ENCODE measurements around the gene JPH4. TPM values are rescaled to one million over a fixed set of nuclear protein-coding genes. Genes with fewer than 3 reads are reported as not detected.

JPH4 gene
- total RNA-seq, 1 donor from 2014 or later = 0.39 TPM

DNA sequence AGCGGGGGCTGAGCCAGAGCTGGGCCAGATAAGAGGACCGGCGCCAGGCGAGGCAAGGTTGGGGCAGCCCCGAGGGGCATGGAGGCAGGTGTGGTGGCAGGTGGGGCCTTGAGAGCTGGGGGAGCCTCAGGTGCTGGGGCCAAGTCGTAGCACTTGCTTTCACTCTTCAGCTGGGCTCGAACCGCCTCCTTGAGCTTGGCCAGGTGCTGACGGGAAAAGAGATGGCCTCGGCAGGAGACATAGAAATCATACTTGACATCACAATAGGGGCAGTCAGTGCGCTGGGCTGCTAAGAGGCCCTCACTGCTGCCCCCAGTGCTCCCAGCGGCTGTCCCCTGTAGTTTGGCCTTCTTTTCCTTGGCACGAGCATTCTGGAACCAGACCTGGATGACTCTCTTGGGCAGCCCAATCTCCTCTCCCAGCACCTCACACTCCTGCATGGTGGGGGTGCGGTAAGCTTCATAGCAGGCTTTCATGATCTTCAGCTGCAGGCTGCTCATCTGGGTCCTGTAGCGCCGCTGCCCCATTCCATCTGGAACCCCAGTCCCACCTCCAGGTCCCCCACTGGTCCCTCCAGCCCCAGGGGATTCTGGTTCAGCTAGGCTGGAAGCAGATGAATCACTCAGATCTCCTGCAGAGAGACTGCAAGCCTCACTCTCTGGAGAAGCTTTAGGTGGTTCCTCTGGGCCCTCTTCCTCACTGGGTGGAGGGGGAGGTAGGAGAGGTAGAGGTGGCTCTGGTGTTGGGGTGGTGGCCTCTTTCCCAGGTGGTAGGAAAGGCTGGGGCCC, 55.2 kb downstream of the JPH4 start:
- no peak for DNase-seq

DNA sequence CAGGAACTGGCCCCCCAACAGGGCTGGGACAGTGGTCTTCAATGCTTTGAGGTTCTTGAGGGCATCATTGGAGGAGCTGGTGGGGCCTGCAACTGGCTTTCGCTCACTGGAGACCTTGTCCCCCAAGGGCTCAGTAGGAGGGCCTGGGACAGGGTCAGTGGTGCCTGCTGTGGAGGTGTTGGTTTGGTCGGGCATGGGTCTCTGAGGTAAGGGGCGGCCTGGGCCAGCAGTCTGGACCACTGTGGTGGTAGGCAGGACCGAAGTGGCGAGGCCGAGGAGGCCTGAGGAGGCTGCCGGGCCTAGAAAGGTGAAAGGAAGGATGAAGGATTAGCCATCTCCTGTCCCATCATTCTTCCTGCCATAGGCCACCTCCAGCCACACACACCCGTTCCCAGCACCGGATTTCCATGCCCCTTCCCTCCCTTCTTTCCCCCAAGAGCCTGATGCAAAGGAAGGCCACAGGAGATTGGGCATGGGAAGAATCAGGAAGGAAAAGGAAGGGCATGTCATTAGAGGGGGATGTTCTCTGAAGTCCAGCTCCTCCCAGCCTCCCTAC, 55.9 kb downstream of the JPH4 start:
- no peak for DNase-seq

DNA sequence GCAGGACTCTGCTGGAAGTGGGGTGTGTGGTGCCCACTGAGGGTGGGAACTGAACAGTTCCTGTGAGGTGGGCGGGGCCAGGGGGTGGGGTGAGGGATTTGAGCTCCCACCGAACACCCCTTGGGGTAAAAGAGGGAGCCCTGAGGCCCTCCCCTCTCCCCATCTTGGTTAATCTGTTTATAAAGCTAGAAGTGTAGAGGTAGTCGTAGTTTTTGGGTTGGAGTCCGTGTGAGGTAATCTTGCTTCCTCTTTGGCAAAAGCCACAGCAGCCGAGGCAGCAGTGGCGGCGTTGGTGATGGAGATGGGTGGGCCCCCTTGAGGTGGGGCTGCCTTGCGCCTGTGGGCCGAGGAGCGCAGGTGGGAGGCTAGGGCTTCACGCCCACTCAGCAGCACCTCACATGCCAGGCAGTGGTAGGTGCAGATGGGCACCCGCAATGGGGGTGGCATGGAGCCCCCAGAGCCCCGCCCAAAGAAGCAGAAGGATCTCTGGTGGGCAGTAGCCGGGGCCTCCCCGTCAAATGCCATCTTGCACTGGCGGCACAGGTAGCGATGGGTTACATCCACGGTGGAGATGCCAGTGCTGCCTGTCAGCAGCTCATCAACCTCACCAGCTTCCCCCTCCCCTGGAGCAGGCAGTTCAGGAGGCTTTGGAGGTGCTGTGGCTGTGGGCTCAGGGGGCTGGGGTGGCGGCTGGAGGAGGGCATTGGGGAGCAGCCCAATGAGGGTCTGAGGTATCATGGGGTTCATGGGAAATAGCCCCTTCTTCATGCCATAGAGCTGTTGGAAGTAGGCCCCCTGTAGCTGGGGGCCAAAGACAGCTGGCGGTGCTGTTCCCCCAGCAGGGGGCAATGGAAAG, 56.6 kb downstream of the JPH4 start:
- no peak for DNase-seq

DNA sequence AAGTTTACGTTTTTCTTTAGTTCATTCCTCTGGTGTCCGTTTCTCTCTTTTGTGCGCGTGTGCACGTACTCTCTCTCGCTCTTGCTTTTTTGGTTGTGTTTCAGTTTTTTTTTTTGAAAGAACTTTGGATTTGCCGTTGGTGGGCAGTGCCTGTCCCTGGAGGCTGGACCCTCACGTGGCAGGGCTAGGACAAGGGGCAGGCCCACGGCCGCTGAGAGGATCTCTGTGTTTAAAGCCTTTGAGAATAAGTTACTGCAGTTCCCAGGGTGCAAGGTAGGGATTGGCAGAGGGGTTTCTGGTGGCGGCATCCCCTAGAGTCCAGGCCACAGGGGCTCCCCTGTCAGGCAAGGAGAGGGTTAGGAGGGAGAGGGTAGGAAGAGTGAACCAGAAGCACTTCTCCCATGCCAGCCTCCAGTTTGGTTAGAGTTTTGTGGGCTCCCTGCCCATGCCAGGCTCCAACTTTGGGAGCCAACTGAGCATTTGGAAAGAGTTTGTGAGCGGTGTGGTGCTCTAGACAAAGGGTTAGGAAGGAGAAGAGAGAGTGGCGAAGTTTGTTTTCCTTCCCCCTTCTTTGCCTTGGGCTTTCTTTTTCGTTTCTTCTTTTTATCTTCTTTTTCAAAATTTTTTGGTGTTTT, 57.6 kb downstream of the JPH4 start:
- DNase-seq = no peak

DNA sequence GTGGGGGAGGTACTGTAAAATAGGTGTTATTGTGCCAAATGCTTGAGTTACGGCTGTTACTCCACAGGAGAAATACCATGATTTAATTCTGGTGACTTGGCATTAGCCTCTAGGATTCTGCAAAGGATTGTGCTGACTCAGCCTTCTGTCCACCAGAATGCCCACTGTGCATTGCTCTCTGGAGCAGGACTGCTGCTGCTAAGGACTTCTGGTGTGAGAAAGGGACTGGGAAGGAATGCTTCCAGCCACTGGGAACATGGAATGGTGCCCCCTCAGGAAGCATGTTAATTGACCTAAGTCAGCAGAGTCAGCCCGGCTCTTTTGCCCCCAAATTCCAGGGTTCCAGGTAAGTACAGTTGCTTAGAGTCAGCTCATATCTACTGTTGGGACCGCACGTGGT, 59.9 kb downstream of the JPH4 start:
- DNase-seq = no peak

Other genes starting within 250 kb of the JPH4 start
- gene SLC22A17, start 225.9 kb downstream of the JPH4 start, total RNA-seq = 13.1 TPM
- 24.1 TPM for gene EFS, start 213.6 kb downstream of the JPH4 start, total RNA-seq
- gene IL25, start 206.0 kb downstream of the JPH4 start, total RNA-seq = not detected
- 2.7 TPM for gene CMTM5, start 201.7 kb downstream of the JPH4 start, total RNA-seq
- gene MYH6, start 170.5 kb downstream of the JPH4 start, total RNA-seq = 0.30 TPM
- gene MYH7, start 143.1 kb downstream of the JPH4 start, total RNA-seq = 84.4 TPM
- gene NGDN, start 109.1 kb downstream of the JPH4 start, total RNA-seq = 58.2 TPM
- gene ZFHX2, start 27.0 kb downstream of the JPH4 start, total RNA-seq = 0.39 TPM
- 9.4 TPM for gene THTPA, start 22.5 kb downstream of the JPH4 start, total RNA-seq
- gene AP1G2, start 11.0 kb downstream of the JPH4 start, total RNA-seq = 32.8 TPM
- gene DHRS2, start 57.6 kb upstream of the JPH4 start, total RNA-seq = not detected

Measured in skin of body (tissue), 2 donors.